Common myeloid progenitor, CD34-positive (primary cell): ENCODE measurements around the gene NTRK3.

Source experiments
- CTCF ChIA-PET: fragments of 350-600 bp; sonication (Branson Sonifier 250); formaldehyde crosslinking; loops from one replicate; lab custom pipeline; 2021; ENCODE audit warnings: antibody characterized with exemption; lab: Charles Lee
- POLR2A ChIA-PET: fragments of 350-600 bp; sonication (Branson Sonifier 250); formaldehyde crosslinking; loops from one replicate; lab custom pipeline; 2021; ENCODE audit warnings: antibody characterized with exemption; lab: Charles Lee
- DNase-seq, 3 donors: peaks; one replicate each; pipeline versions ENCODE4 v3.0.0 to v3.0.0-alpha.2; 2013
- H3K27ac ChIP-seq, 2 experiments: 1 replicate in 1 of 2; 2 replicates in 1 of 2; pipeline ENCODE4 v1.7.0; 2013; ENCODE audit warnings: inconsistent platforms in 2 of 2, low read length in 2 of 2, mild to moderate bottlenecking in 2 of 2, low read depth in 1 of 2, moderate library complexity in 1 of 2; ENCODE audit not compliant: severe bottlenecking in 2 of 2, insufficient read depth in 1 of 2, poor library complexity in 1 of 2
- H3K27me3 ChIP-seq, 5 experiments: replicated peaks in 2 of 5; 1 replicate in 3 of 5; 2 replicates in 2 of 5; pipeline versions ENCODE4 v1.6.1 to v1.7.0; 2013; ENCODE audit warnings: low read length in 4 of 5, mild to moderate bottlenecking in 2 of 5, moderate library complexity in 2 of 5, inconsistent platforms in 1 of 5; ENCODE audit not compliant: insufficient read depth in 5 of 5, control insufficient read depth in 4 of 5
- H3K36me3 ChIP-seq, 4 experiments: 1 replicate in 2 of 4; 2 replicates in 2 of 4; pipeline versions ENCODE4 v1.6.1 to v1.7.0; 2013; ENCODE audit warnings: low read length in 3 of 4, control low read depth in 1 of 4, mild to moderate bottlenecking in 1 of 4; ENCODE audit not compliant: control insufficient read depth in 4 of 4, insufficient read depth in 4 of 4
- H3K4me1 ChIP-seq, 4 experiments: 1 replicate in 3 of 4; 2 replicates in 1 of 4; pipeline versions ENCODE4 v1.6.1 to v1.7.1; 2013; ENCODE audit warnings: low read length in 3 of 4, mild to moderate bottlenecking in 3 of 4, control low read depth in 1 of 4, inconsistent platforms in 1 of 4, moderate library complexity in 1 of 4; ENCODE audit not compliant: control insufficient read depth in 4 of 4, insufficient read depth in 4 of 4; ENCODE audit errors: control extremely low read depth in 1 of 4
- H3K4me3 ChIP-seq, 7 experiments: 1 replicate in 4 of 7; 2 replicates in 3 of 7; pipeline versions ENCODE4 v1.5.1 to v1.7.0; 2013; ENCODE audit warnings: mild to moderate bottlenecking in 7 of 7, low read length in 6 of 7, moderate library complexity in 6 of 7, inconsistent platforms in 2 of 7, low read depth in 2 of 7, control low read depth in 1 of 7; ENCODE audit not compliant: insufficient read depth in 4 of 7, control insufficient read depth in 1 of 7; ENCODE audit errors: extremely low read depth in 1 of 7
- H3K9me3 ChIP-seq, 5 experiments: 1 replicate in 4 of 5; 2 replicates in 1 of 5; pipeline versions ENCODE4 v1.6.1 to v1.7.1; 2013; ENCODE audit warnings: low read length in 4 of 5, mild to moderate bottlenecking in 2 of 5, inconsistent platforms in 1 of 5, low read depth in 1 of 5, moderate library complexity in 1 of 5; ENCODE audit not compliant: control insufficient read depth in 4 of 5, insufficient read depth in 2 of 5; ENCODE audit errors: control extremely low read depth in 1 of 5
- WGBS: methylation state at CpG from one replicate; pipeline ENCODE4 v1.1.5; 2013; ENCODE audit not compliant: insufficient coverage; 5-methylcytosine and 5-hydroxymethylcytosine counted together

NTRK3 gene

GRCh38 chr15:88242586-88243555, 13.7 kb downstream of the NTRK3 start:
- peaks cover 0 to 2% (median 0%) of the 10 kb centered on the region in 5 experiments for H3K9me3 ChIP-seq
- no peak for DNase-seq
- ChIA-PET POLR2A (no interaction called here), CTCF (interaction anchor here (0.6 to 1.5 kb wide), 5 partner anchors 10 to 204 kb away, joined by 3 to 4 read pairs (median 3); no protein-coding TSS in a partner anchor)
- H3K4me1 ChIP-seq: peaks cover 0 to 3% (median 0%) of the 10 kb centered on the region in 4 experiments
- WGBS: 84% methylated on average over 9 of the region's 11 CpGs
- no peak overlapping the region for H3K4me3 ChIP-seq
- H3K36me3 ChIP-seq: no peaks in the 10 kb centered on the region
- H3K27me3 ChIP-seq: peaks cover 0 to 11% (median 4%) of the 10 kb centered on the region in 5 experiments
- no peak overlapping the region for H3K27ac ChIP-seq

- Histone ChIP-seq H3K4me1 (peaks cover 0 to under 1% (median 0%) of the 10 kb centered on the region in 4 experiments), H3K27ac (no peak overlapping the region), H3K4me3 (no peak overlapping the region), H3K9me3 (peaks cover 0 to 2% (median 0%) of the 10 kb centered on the region in 5 experiments), H3K27me3 (peaks cover 0 to 9% (median 5%) of the 10 kb centered on the region in 5 experiments), H3K36me3 (no peaks in the 10 kb centered on the region)
- ChIA-PET POLR2A (no interaction called here), CTCF (interaction anchor here (1.0 to 2.0 kb wide), 4 partner anchors 9 to 1326 kb away, joined by 3 to 6 read pairs (median 5); no protein-coding TSS in a partner anchor)
- WGBS: 74% methylated on average over 7 of the region's 9 CpGs
- DNase-seq: no peak
These were observed 15.1 kb downstream of the NTRK3 start for GRCh38 chr15:88241461-88241860.

DNA sequence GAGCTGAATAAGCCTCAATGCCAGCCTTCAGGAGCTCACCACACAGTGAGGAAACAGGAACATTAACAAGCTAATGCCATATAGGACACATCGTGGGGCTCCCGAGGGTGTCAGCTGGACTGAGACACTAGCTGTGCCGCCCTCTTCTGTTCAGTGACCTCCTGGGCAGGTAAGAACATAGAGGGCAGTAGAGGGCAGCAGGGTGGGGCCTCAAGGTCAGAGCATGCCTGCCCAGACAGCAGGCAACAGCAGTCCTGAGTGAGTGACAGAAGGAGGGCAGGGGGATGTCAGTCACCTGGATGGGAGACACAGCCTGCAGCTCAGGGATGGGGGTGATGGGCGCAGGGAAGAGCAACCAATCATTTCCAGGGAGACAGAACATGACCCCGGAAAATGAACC, 15.5 kb downstream of the NTRK3 start:
- DNase-seq: no peak
- H3K36me3 ChIP-seq: no peaks in the 10 kb centered on the region
- no peak overlapping the region for H3K27ac ChIP-seq
- 74% methylated on average over 5 of the region's 5 CpGs for WGBS
- CTCF ChIA-PET: interaction anchor here (1.0 to 2.0 kb wide), 3 partner anchors 9 to 1325 kb away, joined by 3 to 6 read pairs (median 6); no protein-coding TSS in a partner anchor
- peaks cover 0 to 5% (median 5%) of the 10 kb centered on the region in 5 experiments for H3K27me3 ChIP-seq
- H3K4me3 ChIP-seq: no peak overlapping the region
- POLR2A ChIA-PET: no interaction called here
- no peaks in the 10 kb centered on the region for H3K4me1 ChIP-seq
- H3K9me3 ChIP-seq: peaks cover 0 to 2% (median 0%) of the 10 kb centered on the region in 5 experiments

GRCh38 chr15:88239594-88239993, 16.9 kb downstream of the NTRK3 start:
- POLR2A ChIA-PET: no interaction called here
- H3K27me3 ChIP-seq: peaks cover 0 to 5% (median 3%) of the 10 kb centered on the region in 5 experiments
- H3K4me1 ChIP-seq: no peaks in the 10 kb centered on the region
- CTCF ChIA-PET: interaction anchor here (1.2 to 2.0 kb wide), 3 partner anchors 9 to 654 kb away, joined by 3 to 6 read pairs (median 6); no protein-coding TSS in a partner anchor
- H3K36me3 ChIP-seq: no peaks in the 10 kb centered on the region
- H3K27ac ChIP-seq: no peak overlapping the region
- no peak for DNase-seq
- 95% methylated on average over 8 of the region's 9 CpGs for WGBS
- H3K4me3 ChIP-seq: no peak overlapping the region
- H3K9me3 ChIP-seq: peaks cover 0 to 2% (median 0%) of the 10 kb centered on the region in 5 experiments

GRCh38 chr15:88238618-88239430, 17.7 kb downstream of the NTRK3 start:
- Histone ChIP-seq H3K27ac (no peak overlapping the region), H3K36me3 (no peaks in the 10 kb centered on the region), H3K27me3 (peaks cover 0 to 9% (median 5%) of the 10 kb centered on the region in 5 experiments), H3K9me3 (peaks cover 0 to 2% (median 0%) of the 10 kb centered on the region in 5 experiments), H3K4me1 (no peaks in the 10 kb centered on the region), H3K4me3 (no peak overlapping the region)
- CTCF ChIA-PET: interaction anchor here (1.0 kb wide), 1 partner anchor 9 kb away, joined by 3 read pairs; no protein-coding TSS in a partner anchor
- DNase-seq: no peak
- WGBS: 81% methylated on average over 6 of the region's 8 CpGs
- POLR2A ChIA-PET: no interaction called here

GRCh38 chr15:88234711-88235110, 21.8 kb downstream of the NTRK3 start:
- H3K27ac ChIP-seq: no peak overlapping the region
- POLR2A ChIA-PET: no interaction called here
- no peaks in the 10 kb centered on the region for H3K4me1 ChIP-seq
- H3K4me3 ChIP-seq: no peak overlapping the region
- CTCF ChIA-PET: interaction anchor here (1.1 kb wide), 2 partner anchors 10 to 135 kb away, joined by 3 read pairs; no protein-coding TSS in a partner anchor
- H3K9me3 ChIP-seq: peaks cover 0 to 2% (median 0%) of the 10 kb centered on the region in 5 experiments
- no peak for DNase-seq
- peaks cover 0 to 13% (median 5%) of the 10 kb centered on the region in 5 experiments for H3K27me3 ChIP-seq
- 96% methylated on average over 7 of the region's 8 CpGs for WGBS
- H3K36me3 ChIP-seq: no peaks in the 10 kb centered on the region
